Peyer's patch (tissue), 4 donors: Measurements from ENCODE around the gene CAPNS1.
"Not testable (repeated sequence)": the region's sequence is repeated elsewhere in the genome, so short reads cannot be mapped to it uniquely, and the experiment has no call there.

Experiments
- CTCF ChIP-seq, 6 experiments: fragments of 450-650 bp in 4 of 6; fragments of 200-600 bp in 2 of 6; sonication (generic) in 1 of 6; IDR thresholded peaks; one replicate each; pipeline ENCODE4 v1.5.1; 2017 to 2019; ENCODE audit warnings: antibody characterized with exemption in 6 of 6, mild to moderate bottlenecking in 3 of 6, moderate library complexity in 1 of 6
- POLR2A ChIP-seq, 2 donors: fragments of 450-650 bp; IDR thresholded peaks; one replicate each; pipeline ENCODE4 v1.5.1; 2017; ENCODE audit warnings: antibody characterized with exemption in 2 of 2, mild to moderate bottlenecking in 2 of 2, moderate library complexity in 2 of 2

GRCh38 chr19:36131221-36131620 lies 8.6 kb upstream of the CAPNS1 start:
- TF ChIP-seq POLR2A, CTCF (IDR thresholded peaks at IDR 0.05): not testable (repeated sequence)
